Activated CD4-positive, CD25-positive, alpha-beta regulatory T cell treated with anti-CD3 and anti-CD28 coated beads, Interleukin-2, amount 50 U/mL, for 16 hours (primary cell): ENCODE results near the gene UGT1A8.
"Not testable (repeated sequence)": the region's sequence is repeated elsewhere in the genome, so short reads cannot be mapped to it uniquely, and the experiment has no call there.

Source experiments
- DNase-seq: peaks from one replicate; pipeline ENCODE4 v3.0.0-alpha.2; 2020; ENCODE audit warnings: low read depth, low spot score

Gene UGT1A8

GRCh38 chr2:233617476-233617875, at the start of gene UGT1A8:
Gene UGT1A8, plus strand, starts transcription at chr2:233617633. Its CDS starts 75 bp downstream, at chr2:233617708.
- DNase-seq: not testable (repeated sequence)

GRCh38 chr2:233571001-233571400, 46.4 kb upstream of the UGT1A8 start:
- no peak for DNase-seq

- DNase-seq: no peak
Measured at GRCh38 chr2:233571462-233571861, 46.0 kb upstream of the UGT1A8 start.

- no peak for DNase-seq
Measured at GRCh38 chr2:233572468-233572867, 45.0 kb upstream of the UGT1A8 start.

GRCh38 chr2:233577341-233577740, 40.1 kb upstream of the UGT1A8 start:
- DNase-seq: not testable (repeated sequence)

- DNase-seq: not testable (repeated sequence)
Measured at GRCh38 chr2:233583217-233583965, 34.0 kb upstream of the UGT1A8 start.

- no peak for DNase-seq
Measured at GRCh38 chr2:233584210-233584609, 33.2 kb upstream of the UGT1A8 start.

GRCh38 chr2:233588400-233588799, 29.0 kb upstream of the UGT1A8 start:
- no peak for DNase-seq

GRCh38 chr2:233592706-233593105, 24.7 kb upstream of the UGT1A8 start:
- not testable (repeated sequence) for DNase-seq

GRCh38 chr2:233593201-233593600, 24.2 kb upstream of the UGT1A8 start:
- DNase-seq: no peak

GRCh38 chr2:233597522-233597921, 19.9 kb upstream of the UGT1A8 start:
- DNase-seq: no peak

- no peak for DNase-seq
Measured at GRCh38 chr2:233598952-233599351, 18.5 kb upstream of the UGT1A8 start.

- no peak for DNase-seq
Measured at GRCh38 chr2:233600386-233600785, 17.0 kb upstream of the UGT1A8 start.

GRCh38 chr2:233602076-233602475, 15.4 kb upstream of the UGT1A8 start:
- DNase-seq: no peak

- DNase-seq: no peak
Measured at GRCh38 chr2:233603520-233603919, 13.9 kb upstream of the UGT1A8 start.

- no peak for DNase-seq
Measured at GRCh38 chr2:233604826-233605225, 12.6 kb upstream of the UGT1A8 start.

- DNase-seq: no peak
Measured at GRCh38 chr2:233605680-233606079, 11.8 kb upstream of the UGT1A8 start.

GRCh38 chr2:233611284-233611683, 6.1 kb upstream of the UGT1A8 start:
- DNase-seq: no peak

- DNase-seq: no peak
Measured at GRCh38 chr2:233620204-233620603, 2.8 kb downstream of the UGT1A8 start.

GRCh38 chr2:233621863-233622262, 4.4 kb downstream of the UGT1A8 start:
- DNase-seq: not testable (repeated sequence)

GRCh38 chr2:233627331-233628025, 10.0 kb downstream of the UGT1A8 start:
- no peak for DNase-seq

- not testable (repeated sequence) for DNase-seq
Measured at GRCh38 chr2:233636306-233636705, 18.9 kb downstream of the UGT1A8 start, which contains the start of gene UGT1A10. Gene UGT1A10, plus strand, starts transcription at chr2:233636448. Its CDS starts 75 bp downstream, at chr2:233636523.

- DNase-seq: no peak
Measured at GRCh38 chr2:233638836-233639235, 21.4 kb downstream of the UGT1A8 start.
